K562 (cell line): ENCODE data around the gene OTX2. TPM values are rescaled to one million over a fixed set of nuclear protein-coding genes. Genes with fewer than 3 reads are reported as not detected.

Experiments used
- ATF1 ChIP-seq, 2 experiments: fragments of 450-650 bp in 1 of 2; IDR thresholded peaks; 2 replicates each; pipeline ENCODE4 v1.6.1; 2016; ENCODE audit warnings: missing compliant biosample characterization in 1 of 2, missing genetic modification characterization in 1 of 2
- EHMT2 ChIP-seq: fragments of 450-650 bp; IDR thresholded peaks from 2 replicates; pipeline ENCODE4 v1.6.1; 2018; ENCODE audit warnings: antibody characterized with exemption
- HMG20B ChIP-seq: fragments of 250-450 bp; sonication (Bioruptor Pico); IDR thresholded peaks from 2 replicates; pipeline ENCODE4 v1.5.0; 2021; ENCODE audit warnings: mild to moderate bottlenecking
- MCM5 ChIP-seq: fragments of 450-650 bp; IDR thresholded peaks from 2 replicates; pipeline ENCODE4 v1.6.1; 2016; ENCODE audit warnings: low read depth
- MTA1 ChIP-seq: fragments of 450-650 bp; IDR thresholded peaks from 2 replicates; pipeline ENCODE4 v1.6.1; 2017; ENCODE audit warnings: borderline replicate concordance
- ZFX ChIP-seq: sonication (generic); formaldehyde crosslinking; IDR thresholded peaks from 2 replicates; pipeline ENCODE4 v1.8.0; 2022; ENCODE audit warnings: mild to moderate bottlenecking, missing genetic modification reagents, moderate library complexity
- polyA plus RNA-seq, 8 experiments: library from polyadenylated mRNA; depleted of rRNA in 4 of 8; stranded (reverse) in 5 of 8; unstranded in 3 of 8; fragments of >200 nt; fragmentation: Nextera tagmentation in 2 of 8; fragmentation: Illumina TruSeq in 1 of 8; extraction: Ambion mirVana in 2 of 8; extraction: Trizol in 1 of 8; gene quantifications; 2 replicates each; pipeline versions ENCODE4 v1.2.1 to v1.2.3, GENCODE V29; 2011 to 2014; ENCODE audit warnings: inconsistent platforms in 1 of 8, missing spikeins in 1 of 8
- total RNA-seq, 7 experiments: library from RNA; depleted of rRNA in 6 of 7; stranded (reverse); fragments of >200 nt in 6 of 7; fragmentation: Illumina TruSeq in 2 of 7; extraction: Trizol in 2 of 7; gene quantifications; 2 replicates each; pipeline versions ENCODE4 v1.2.1 to v1.2.3, GENCODE V29; 2011 to 2021; ENCODE audit warnings: low replicate concordance in 1 of 7
- TF ChIP-seq, protein P1 (sequence below): fragments of 450-650 bp; conservative IDR thresholded peaks from 2 replicates; pipeline ENCODE4 v1.6.1; 2016; ENCODE audit warnings: missing genetic modification characterization, low read depth, mild to moderate bottlenecking, control low read depth, missing compliant biosample characterization
- TF ChIP-seq, protein P2 (sequence below): fragments of 450-650 bp; formaldehyde crosslinking; IDR thresholded peaks from 2 replicates; pipeline ENCODE4 v1.4.0; 2022; ENCODE audit warnings: mild to moderate bottlenecking, moderate library complexity

The OTX2 gene
- total and polyA plus RNA-seq, 9 of the 15 experiments (the other 6 are each of a cell fraction or from before 2014, with no cell fraction given), result not detected

DNA sequence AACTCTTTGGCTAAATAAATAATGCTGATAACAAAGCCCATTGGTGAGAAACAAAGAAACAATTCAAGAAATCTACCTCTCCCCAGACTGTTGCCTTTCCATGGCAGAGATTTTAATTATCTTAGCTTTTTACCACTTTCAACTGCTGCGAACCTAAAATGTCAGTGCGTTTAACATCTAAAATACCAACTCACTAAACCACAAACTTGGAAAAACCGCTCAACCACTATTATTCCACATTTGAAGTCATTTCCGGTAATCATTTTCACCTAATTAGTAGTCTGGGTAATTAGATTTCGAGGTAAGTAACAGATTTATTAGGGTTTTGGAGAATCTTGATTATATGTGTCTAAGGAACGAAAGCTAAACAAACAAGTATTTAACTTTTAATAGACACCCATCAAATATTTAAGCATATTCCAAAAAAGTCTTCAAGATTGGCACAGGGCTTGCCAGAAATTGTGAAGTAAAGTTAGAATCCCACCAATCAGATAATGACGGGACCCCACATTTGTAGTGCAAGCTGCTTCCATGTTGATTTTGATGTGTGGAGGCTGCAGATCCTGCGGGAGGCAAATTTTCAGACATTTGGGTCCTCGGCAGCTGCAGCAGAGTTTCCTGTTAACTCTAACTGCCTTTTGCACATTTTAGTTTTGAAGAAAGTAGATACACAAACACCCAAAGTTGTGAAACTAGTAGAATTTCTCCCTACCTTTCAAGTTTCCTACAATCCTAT, 4.1 kb downstream of the OTX2 start (continued):
- TF ChIP-seq, protein P1, sequence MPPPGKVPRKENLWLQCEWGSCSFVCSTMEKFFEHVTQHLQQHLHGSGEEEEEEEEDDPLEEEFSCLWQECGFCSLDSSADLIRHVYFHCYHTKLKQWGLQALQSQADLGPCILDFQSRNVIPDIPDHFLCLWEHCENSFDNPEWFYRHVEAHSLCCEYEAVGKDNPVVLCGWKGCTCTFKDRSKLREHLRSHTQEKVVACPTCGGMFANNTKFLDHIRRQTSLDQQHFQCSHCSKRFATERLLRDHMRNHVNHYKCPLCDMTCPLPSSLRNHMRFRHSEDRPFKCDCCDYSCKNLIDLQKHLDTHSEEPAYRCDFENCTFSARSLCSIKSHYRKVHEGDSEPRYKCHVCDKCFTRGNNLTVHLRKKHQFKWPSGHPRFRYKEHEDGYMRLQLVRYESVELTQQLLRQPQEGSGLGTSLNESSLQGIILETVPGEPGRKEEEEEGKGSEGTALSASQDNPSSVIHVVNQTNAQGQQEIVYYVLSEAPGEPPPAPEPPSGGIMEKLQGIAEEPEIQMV (tag), result no peak
- TF ChIP-seq MTA1 (no peak), ZFX (CRISPR knock-in tag) (no peak), HMG20B (CRISPR knock-in tag) (no peak), MCM5 (no peak), ATF1 (CRISPR knock-in tag; IDR thresholded peaks at IDR 0.05) (no peak), ATF1 (tag; IDR thresholded peaks at IDR 0.05) (no peak), EHMT2 (no peak)
- TF ChIP-seq, protein P2, sequence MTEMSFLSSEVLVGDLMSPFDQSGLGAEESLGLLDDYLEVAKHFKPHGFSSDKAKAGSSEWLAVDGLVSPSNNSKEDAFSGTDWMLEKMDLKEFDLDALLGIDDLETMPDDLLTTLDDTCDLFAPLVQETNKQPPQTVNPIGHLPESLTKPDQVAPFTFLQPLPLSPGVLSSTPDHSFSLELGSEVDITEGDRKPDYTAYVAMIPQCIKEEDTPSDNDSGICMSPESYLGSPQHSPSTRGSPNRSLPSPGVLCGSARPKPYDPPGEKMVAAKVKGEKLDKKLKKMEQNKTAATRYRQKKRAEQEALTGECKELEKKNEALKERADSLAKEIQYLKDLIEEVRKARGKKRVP (CRISPR knock-in tag), result no peak
